Stimulated activated CD8-positive, alpha-beta memory T cell treated with anti-CD3 and anti-CD28 coated beads, Interleukin-15, amount 100 ng/mL, for 24 hours (primary cell): ENCODE measurements around the gene CDYL2.
"Not testable (repeated sequence)": the region's sequence is repeated elsewhere in the genome, so short reads cannot be mapped to it uniquely, and the experiment has no call there.

Source experiments
- DNase-seq: peaks from one replicate; pipeline ENCODE4 v3.0.0-alpha.2; 2020; ENCODE audit warnings: low read depth

Gene CDYL2

GRCh38 chr16:80669673-80670072 is 134.7 kb downstream of the CDYL2 start:
- no peak for DNase-seq

GRCh38 chr16:80667925-80668324 is 136.5 kb downstream of the CDYL2 start:
- DNase-seq = no peak

GRCh38 chr16:80667251-80667560 is 137.2 kb downstream of the CDYL2 start:
- DNase-seq = no peak

- no peak for DNase-seq
Observed at GRCh38 chr16:80666378-80667250, 137.8 kb downstream of the CDYL2 start.

GRCh38 chr16:80665356-80665755 is 139.0 kb downstream of the CDYL2 start:
- no peak for DNase-seq

- DNase-seq = no peak
Observed at GRCh38 chr16:80664786-80665185, 139.6 kb downstream of the CDYL2 start.

GRCh38 chr16:80664226-80664625 is 140.2 kb downstream of the CDYL2 start:
- DNase-seq = no peak

GRCh38 chr16:80663078-80663477 is 141.3 kb downstream of the CDYL2 start:
- DNase-seq = no peak

GRCh38 chr16:80659865-80660264 is 144.5 kb downstream of the CDYL2 start:
- no peak for DNase-seq

GRCh38 chr16:80656711-80657150 is 147.7 kb downstream of the CDYL2 start:
- no peak for DNase-seq

- DNase-seq = no peak
Observed at GRCh38 chr16:80656161-80656560, 148.2 kb downstream of the CDYL2 start.

GRCh38 chr16:80655751-80656150 is 148.6 kb downstream of the CDYL2 start:
- no peak for DNase-seq

GRCh38 chr16:80654094-80654862 is 150.1 kb downstream of the CDYL2 start:
- DNase-seq = no peak

GRCh38 chr16:80652441-80652840 is 152.0 kb downstream of the CDYL2 start:
- no peak for DNase-seq

GRCh38 chr16:80650281-80650680 is 154.1 kb downstream of the CDYL2 start:
- DNase-seq = not testable (repeated sequence)

GRCh38 chr16:80640316-80640715 is 164.1 kb downstream of the CDYL2 start:
- no peak for DNase-seq

GRCh38 chr16:80639636-80640035 is 164.8 kb downstream of the CDYL2 start:
- DNase-seq = no peak

GRCh38 chr16:80637621-80638020 is 166.8 kb downstream of the CDYL2 start:
- no peak for DNase-seq

- no peak for DNase-seq
Observed at GRCh38 chr16:80631581-80631980, 172.8 kb downstream of the CDYL2 start.

GRCh38 chr16:80628254-80628653 is 176.1 kb downstream of the CDYL2 start:
- no peak for DNase-seq

GRCh38 chr16:80627108-80627507 is 177.3 kb downstream of the CDYL2 start:
- DNase-seq = no peak

GRCh38 chr16:80623376-80623775 is 181.0 kb downstream of the CDYL2 start:
- DNase-seq = no peak

GRCh38 chr16:80622007-80622406 is 182.4 kb downstream of the CDYL2 start:
- no peak for DNase-seq
